H9 (cell line): ENCODE results near the gene LSP1. TPM values are rescaled to one million over a fixed set of nuclear protein-coding genes. Genes with fewer than 3 reads are reported as not detected.
A peak's percentile ranks its signal among the peaks of the same experiment; 100 is the strongest.

ENCODE experiments used
- DNase-seq: peaks from one replicate; pipeline ENCODE4 v3.0.0-alpha.2; 2017
- H2AFZ ChIP-seq: one replicate; pipeline ENCODE4 v1.6.1; 2013; ENCODE audit warnings: mild to moderate bottlenecking, low read length, control low read depth, moderate library complexity
- H2AK5ac ChIP-seq: 2 replicates; pipeline ENCODE4 v1.6.1; 2013; ENCODE audit warnings: low read length, control low read depth, mixed read lengths; ENCODE audit not compliant: insufficient read length
- H2BK120ac ChIP-seq: one replicate; pipeline ENCODE4 v1.6.1; 2013; ENCODE audit warnings: low read depth, mild to moderate bottlenecking, low read length, control low read depth, inconsistent platforms; ENCODE audit not compliant: poor library complexity, severe bottlenecking
- H2BK12ac ChIP-seq: 2 replicates; pipeline ENCODE4 v1.6.1; 2013; ENCODE audit warnings: low read length, control low read depth, mixed read lengths, low read depth; ENCODE audit not compliant: insufficient read length
- H2BK15ac ChIP-seq: 2 replicates; pipeline ENCODE4 v1.6.1; 2013; ENCODE audit warnings: low read depth, low read length, control low read depth
- H2BK20ac ChIP-seq: one replicate; pipeline ENCODE4 v1.6.1; 2013; ENCODE audit warnings: low read depth, mild to moderate bottlenecking, low read length, control low read depth, inconsistent platforms; ENCODE audit not compliant: poor library complexity, severe bottlenecking
- H2BK5ac ChIP-seq: 2 replicates; pipeline ENCODE4 v1.6.1; 2013; ENCODE audit warnings: low read length, control low read depth, mixed read lengths; ENCODE audit not compliant: insufficient read length
- H3K14ac ChIP-seq: 2 replicates; pipeline ENCODE4 v1.6.1; 2013; ENCODE audit warnings: low read length, control low read depth; ENCODE audit not compliant: insufficient read depth
- H3K18ac ChIP-seq: 2 replicates; pipeline ENCODE4 v1.6.1; 2013; ENCODE audit warnings: low read depth, mild to moderate bottlenecking, mixed read lengths, low read length, control low read depth; ENCODE audit not compliant: insufficient read length
- H3K23ac ChIP-seq: 2 replicates; pipeline ENCODE4 v1.6.1; 2013; ENCODE audit warnings: low read length, control low read depth, mixed read lengths, low read depth; ENCODE audit not compliant: insufficient read length
- H3K23me2 ChIP-seq: 2 replicates; pipeline ENCODE4 v1.6.1; 2013; ENCODE audit warnings: low read depth, mild to moderate bottlenecking, mixed read lengths, low read length, control low read depth; ENCODE audit not compliant: insufficient read length, poor library complexity, severe bottlenecking
- H3K27ac ChIP-seq: 2 replicates; pipeline ENCODE4 v1.5.1; 2013; ENCODE audit warnings: low read length, control low read depth, mixed read lengths, low read depth; ENCODE audit not compliant: insufficient read length
- H3K27me3 ChIP-seq: 2 replicates; pipeline ENCODE4 v1.6.1; 2013; ENCODE audit warnings: low read length, control low read depth, inconsistent platforms; ENCODE audit not compliant: insufficient read depth
- H3K4ac ChIP-seq: 2 replicates; pipeline ENCODE4 v1.6.1; 2013; ENCODE audit warnings: low read depth, mild to moderate bottlenecking, control low read depth, inconsistent platforms, low read length, moderate library complexity
- H3K4me1 ChIP-seq: 2 replicates; pipeline ENCODE4 v1.6.1; 2013; ENCODE audit warnings: low read length, control low read depth, inconsistent platforms; ENCODE audit not compliant: insufficient read depth
- H3K4me2 ChIP-seq: 2 replicates; pipeline ENCODE4 v1.6.1; 2013; ENCODE audit warnings: low read length, control low read depth, mixed read lengths; ENCODE audit not compliant: insufficient read length, insufficient read depth
- H3K56ac ChIP-seq: 2 replicates; pipeline ENCODE4 v1.6.1; 2013; ENCODE audit warnings: low read depth, mild to moderate bottlenecking, mixed read lengths, low read length, control low read depth; ENCODE audit not compliant: insufficient read length
- H3K79me1 ChIP-seq: 2 replicates; pipeline ENCODE4 v1.6.1; 2013; ENCODE audit warnings: low read depth, mild to moderate bottlenecking, moderate library complexity, low read length, control low read depth, inconsistent platforms; ENCODE audit not compliant: insufficient read depth, poor library complexity, severe bottlenecking
- H3K79me2 ChIP-seq: 2 replicates; pipeline ENCODE4 v1.6.1; 2013; ENCODE audit warnings: low read length, control low read depth, inconsistent platforms; ENCODE audit not compliant: insufficient read depth
- H3K9ac ChIP-seq: 2 replicates; pipeline ENCODE4 v1.6.1; 2013; ENCODE audit warnings: low read length, control low read depth, mixed read lengths; ENCODE audit not compliant: insufficient read length; ENCODE audit errors: extremely low read depth
- H3K9me3 ChIP-seq: one replicate; pipeline ENCODE4 v1.6.1; 2013; ENCODE audit warnings: low read depth, low read length, inconsistent platforms; ENCODE audit not compliant: control insufficient read depth
- H3T11ph ChIP-seq: one replicate; pipeline ENCODE4 v1.6.1; 2013; ENCODE audit warnings: mild to moderate bottlenecking, low read length, control low read depth, inconsistent platforms
- H4K20me1 ChIP-seq: one replicate; pipeline ENCODE4 v1.6.1; 2013; ENCODE audit not compliant: control insufficient read depth, insufficient read length, insufficient read depth
- H4K5ac ChIP-seq: 2 replicates; pipeline ENCODE4 v1.6.1; 2013; ENCODE audit warnings: low read depth, mild to moderate bottlenecking, mixed read lengths, low read length, control low read depth; ENCODE audit not compliant: insufficient read length
- H4K8ac ChIP-seq: replicated peaks from 2 replicates; pipeline ENCODE4 v1.6.1; 2013; ENCODE audit warnings: low read length, control low read depth, mixed read lengths, low read depth; ENCODE audit not compliant: insufficient read length
- H4K91ac ChIP-seq: 2 replicates; pipeline ENCODE4 v1.6.1; 2013; ENCODE audit warnings: low read depth, mild to moderate bottlenecking, moderate library complexity, mixed read lengths, low read length, control low read depth; ENCODE audit not compliant: insufficient read length
- H3K27ac Mint-ChIP-seq, 3 experiments: 2 replicates in 2 of 3; 3 replicates in 1 of 3; pipeline ENCODE4 v1.8.0; 2020 to 2021; ENCODE audit warnings: mixed read lengths in 3 of 3, mild to moderate bottlenecking in 1 of 3, moderate library complexity in 1 of 3
- H3K27me3 Mint-ChIP-seq: 2 replicates; pipeline ENCODE4 v1.8.0; 2021; ENCODE audit warnings: low read depth, mild to moderate bottlenecking, moderate library complexity, mixed read lengths
- H3K36me3 Mint-ChIP-seq, 3 experiments: 2 replicates in 2 of 3; 3 replicates in 1 of 3; pipeline ENCODE4 v1.8.0; 2020 to 2021; ENCODE audit warnings: low read depth in 3 of 3, mixed read lengths in 3 of 3; ENCODE audit not compliant: insufficient read depth in 1 of 3
- H3K4me1 Mint-ChIP-seq, 2 experiments: 2 replicates each; pipeline ENCODE4 v1.8.0; 2020; ENCODE audit warnings: mixed read lengths in 2 of 2
- H3K4me3 Mint-ChIP-seq, 2 experiments: 2 replicates in 1 of 2; 3 replicates in 1 of 2; pipeline ENCODE4 v1.8.0; 2020 to 2021; ENCODE audit warnings: mild to moderate bottlenecking in 2 of 2, mixed read lengths in 2 of 2, moderate library complexity in 1 of 2
- H3K9me3 Mint-ChIP-seq, 2 experiments: 2 replicates in 1 of 2; 3 replicates in 1 of 2; pipeline ENCODE4 v1.8.0; 2020; ENCODE audit warnings: mild to moderate bottlenecking in 2 of 2, mixed read lengths in 2 of 2, moderate library complexity in 1 of 2
- WGBS: extraction: QIAGEN DNeasy Blood & Tissue Kit; methylation state at CpG from one replicate; pipeline ENCODE4 v1.1.7; 2013; ENCODE audit warnings: missing lambda C conversion rate, low lambda C conversion rate, mixed read lengths; ENCODE audit not compliant: insufficient read length; ENCODE audit errors: extremely low coverage; 5-methylcytosine and 5-hydroxymethylcytosine counted together
- total RNA-seq: library from RNA; stranded (reverse); gene quantifications from 2 replicates; pipeline ENCODE4 v1.2.1, GENCODE V29; 2021
- TF ChIP-seq, protein P1 (sequence below): fragments of 200-600 bp; sonication (generic); conservative IDR thresholded peaks from 3 replicates; pipeline ENCODE4 v1.8.0; 2021; ENCODE audit warnings: antibody characterized with exemption, mild to moderate bottlenecking

The LSP1 gene
- total RNA-seq, 1 experiment from 2014 or later, result not detected

GRCh38 chr11:1913271-1914060 lies 60.6 kb downstream of the LSP1 start:
- no peak overlapping the region for H4K5ac ChIP-seq
- peaks cover 5% of the 10 kb centered on the region in 2 experiments for H3K4me1 Mint-ChIP-seq
- H3K27ac ChIP-seq, result no peak overlapping the region
- H3K18ac ChIP-seq, result no peak overlapping the region
- H3K4me2 ChIP-seq, result no peak overlapping the region
- no peak overlapping the region for H2AK5ac ChIP-seq
- H3T11ph ChIP-seq, result no peak overlapping the region
- H3K4me3 Mint-ChIP-seq, result no peak overlapping the region
- no peak overlapping the region for H3K4ac ChIP-seq
- H3K23me2 ChIP-seq, result peaks cover 2% of the 10 kb centered on the region
- H3K79me1 ChIP-seq, result no peaks in the 10 kb centered on the region
- no peak overlapping the region for H3K14ac ChIP-seq
- no peak overlapping the region for H2BK5ac ChIP-seq
- no peak overlapping the region for H4K91ac ChIP-seq
- H3K9me3 Mint-ChIP-seq, result peaks cover 6% of the 10 kb centered on the region in 2 experiments; a peak in 3 of 5 replicates
- H2BK20ac ChIP-seq, result no peak overlapping the region
- no peak overlapping the region for H3K23ac ChIP-seq
- H2AFZ ChIP-seq, result no peak overlapping the region
- no CpG with 5 or more reads among the region's 31 CpGs for WGBS
- no peaks in the 10 kb centered on the region for H3K9me3 ChIP-seq
- H3K27ac Mint-ChIP-seq, result peak overlapping the region in 2 of 3 experiments; percentile 5 to 60; a peak in 2 of 7 replicates
- H3K79me2 ChIP-seq, result no peaks in the 10 kb centered on the region
- no peaks in the 10 kb centered on the region; a peak in 1 of 7 replicates for H3K36me3 Mint-ChIP-seq
- H4K20me1 ChIP-seq, result no peaks in the 10 kb centered on the region
- no peak overlapping the region for H2BK120ac ChIP-seq
- no peaks in the 10 kb centered on the region for H3K27me3 ChIP-seq
- H2BK12ac ChIP-seq, result no peak overlapping the region
- H3K4me1 ChIP-seq, result 0 out of 2 replicates have a peak, but pooled peaks cover 3% of the 10 kb centered on the region
- H4K8ac ChIP-seq, result no peak overlapping the region
- TF ChIP-seq, protein P1, sequence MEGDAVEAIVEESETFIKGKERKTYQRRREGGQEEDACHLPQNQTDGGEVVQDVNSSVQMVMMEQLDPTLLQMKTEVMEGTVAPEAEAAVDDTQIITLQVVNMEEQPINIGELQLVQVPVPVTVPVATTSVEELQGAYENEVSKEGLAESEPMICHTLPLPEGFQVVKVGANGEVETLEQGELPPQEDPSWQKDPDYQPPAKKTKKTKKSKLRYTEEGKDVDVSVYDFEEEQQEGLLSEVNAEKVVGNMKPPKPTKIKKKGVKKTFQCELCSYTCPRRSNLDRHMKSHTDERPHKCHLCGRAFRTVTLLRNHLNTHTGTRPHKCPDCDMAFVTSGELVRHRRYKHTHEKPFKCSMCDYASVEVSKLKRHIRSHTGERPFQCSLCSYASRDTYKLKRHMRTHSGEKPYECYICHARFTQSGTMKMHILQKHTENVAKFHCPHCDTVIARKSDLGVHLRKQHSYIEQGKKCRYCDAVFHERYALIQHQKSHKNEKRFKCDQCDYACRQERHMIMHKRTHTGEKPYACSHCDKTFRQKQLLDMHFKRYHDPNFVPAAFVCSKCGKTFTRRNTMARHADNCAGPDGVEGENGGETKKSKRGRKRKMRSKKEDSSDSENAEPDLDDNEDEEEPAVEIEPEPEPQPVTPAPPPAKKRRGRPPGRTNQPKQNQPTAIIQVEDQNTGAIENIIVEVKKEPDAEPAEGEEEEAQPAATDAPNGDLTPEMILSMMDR, result no peak
- H3K9ac ChIP-seq, result no peak overlapping the region
- H2BK15ac ChIP-seq, result no peak overlapping the region
- peaks cover 18% of the 10 kb centered on the region for H3K27me3 Mint-ChIP-seq
- no peak for DNase-seq
- no peak overlapping the region for H3K56ac ChIP-seq
